ENCODE data around the gene FXYD6.

DNA sequence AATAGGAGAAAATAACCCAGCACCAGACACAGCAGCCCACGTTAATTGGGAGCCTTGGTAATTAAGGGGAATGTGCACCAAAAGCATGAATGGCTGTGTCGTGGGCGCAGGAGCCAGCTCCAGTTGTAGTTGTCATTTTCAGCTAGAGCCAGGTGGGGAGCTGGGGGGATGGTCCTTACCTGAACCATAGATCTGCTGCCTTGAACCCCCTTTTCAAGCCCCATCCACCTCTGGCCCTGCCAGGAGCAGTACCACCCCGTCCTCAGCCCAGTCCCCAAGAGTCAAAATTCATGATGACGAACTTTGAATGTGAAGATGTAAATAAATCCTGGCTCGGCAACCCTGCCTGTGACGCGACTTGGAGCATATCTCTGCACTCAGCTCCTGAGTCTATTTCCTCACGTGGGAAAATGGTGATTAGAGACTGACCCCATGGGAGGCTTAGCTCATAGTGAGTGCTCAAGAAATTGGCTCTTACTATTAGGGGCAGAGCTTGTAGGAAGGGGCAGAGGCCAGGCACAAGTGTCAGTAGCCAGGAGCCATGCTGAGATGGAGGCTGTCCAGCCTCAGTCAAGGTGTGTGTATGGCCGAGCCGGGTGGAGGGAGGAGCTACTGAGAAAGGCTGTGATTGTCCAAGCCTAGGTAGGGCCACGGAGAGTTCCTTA, 794 bp upstream of the FXYD6 start:
- TF ChIP-seq, protein P1, sequence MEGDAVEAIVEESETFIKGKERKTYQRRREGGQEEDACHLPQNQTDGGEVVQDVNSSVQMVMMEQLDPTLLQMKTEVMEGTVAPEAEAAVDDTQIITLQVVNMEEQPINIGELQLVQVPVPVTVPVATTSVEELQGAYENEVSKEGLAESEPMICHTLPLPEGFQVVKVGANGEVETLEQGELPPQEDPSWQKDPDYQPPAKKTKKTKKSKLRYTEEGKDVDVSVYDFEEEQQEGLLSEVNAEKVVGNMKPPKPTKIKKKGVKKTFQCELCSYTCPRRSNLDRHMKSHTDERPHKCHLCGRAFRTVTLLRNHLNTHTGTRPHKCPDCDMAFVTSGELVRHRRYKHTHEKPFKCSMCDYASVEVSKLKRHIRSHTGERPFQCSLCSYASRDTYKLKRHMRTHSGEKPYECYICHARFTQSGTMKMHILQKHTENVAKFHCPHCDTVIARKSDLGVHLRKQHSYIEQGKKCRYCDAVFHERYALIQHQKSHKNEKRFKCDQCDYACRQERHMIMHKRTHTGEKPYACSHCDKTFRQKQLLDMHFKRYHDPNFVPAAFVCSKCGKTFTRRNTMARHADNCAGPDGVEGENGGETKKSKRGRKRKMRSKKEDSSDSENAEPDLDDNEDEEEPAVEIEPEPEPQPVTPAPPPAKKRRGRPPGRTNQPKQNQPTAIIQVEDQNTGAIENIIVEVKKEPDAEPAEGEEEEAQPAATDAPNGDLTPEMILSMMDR (IDR thresholded peaks at IDR 0.05): no peak
- no peak for TF ChIP-seq POLR2A (IDR thresholded peaks at IDR 0.05)

Measured in testis (tissue), 2 donors.